IPS-NIHi11 (cell line): ENCODE results near the gene ARHGEF6.
"Not testable (repeated sequence)": the region's sequence is repeated elsewhere in the genome, so short reads cannot be mapped to it uniquely, and the experiment has no call there.

Experiments used
- DNase-seq: peaks from one replicate; pipeline ENCODE4 v3.0.0; 2012; ENCODE audit warnings: mixed read lengths, low spot score

The ARHGEF6 gene, protein sequence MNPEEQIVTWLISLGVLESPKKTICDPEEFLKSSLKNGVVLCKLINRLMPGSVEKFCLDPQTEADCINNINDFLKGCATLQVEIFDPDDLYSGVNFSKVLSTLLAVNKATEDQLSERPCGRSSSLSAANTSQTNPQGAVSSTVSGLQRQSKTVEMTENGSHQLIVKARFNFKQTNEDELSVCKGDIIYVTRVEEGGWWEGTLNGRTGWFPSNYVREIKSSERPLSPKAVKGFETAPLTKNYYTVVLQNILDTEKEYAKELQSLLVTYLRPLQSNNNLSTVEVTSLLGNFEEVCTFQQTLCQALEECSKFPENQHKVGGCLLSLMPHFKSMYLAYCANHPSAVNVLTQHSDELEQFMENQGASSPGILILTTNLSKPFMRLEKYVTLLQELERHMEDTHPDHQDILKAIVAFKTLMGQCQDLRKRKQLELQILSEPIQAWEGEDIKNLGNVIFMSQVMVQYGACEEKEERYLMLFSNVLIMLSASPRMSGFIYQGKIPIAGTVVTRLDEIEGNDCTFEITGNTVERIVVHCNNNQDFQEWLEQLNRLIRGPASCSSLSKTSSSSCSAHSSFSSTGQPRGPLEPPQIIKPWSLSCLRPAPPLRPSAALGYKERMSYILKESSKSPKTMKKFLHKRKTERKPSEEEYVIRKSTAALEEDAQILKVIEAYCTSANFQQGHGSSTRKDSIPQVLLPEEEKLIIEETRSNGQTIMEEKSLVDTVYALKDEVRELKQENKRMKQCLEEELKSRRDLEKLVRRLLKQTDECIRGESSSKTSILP

DNA sequence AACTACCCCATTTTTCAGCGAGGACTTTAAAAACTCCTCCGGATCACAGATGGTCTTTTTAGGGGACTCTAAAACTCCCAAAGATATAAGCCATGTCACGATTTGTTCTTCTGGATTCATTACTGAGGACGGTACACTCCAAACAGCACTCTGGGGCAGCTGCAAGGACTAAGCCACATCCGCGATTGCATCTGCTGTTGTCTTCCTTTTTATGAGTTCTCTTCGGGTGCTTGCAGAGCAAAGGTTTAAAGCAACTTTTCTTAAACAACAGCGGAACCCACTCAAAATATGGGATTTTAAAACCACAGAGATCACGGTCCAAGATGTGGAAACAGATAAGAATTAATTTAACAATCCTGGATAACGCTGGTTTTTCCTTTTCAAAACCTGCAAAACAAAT is at the start of gene ARHGEF6:
ARHGEF6 (minus strand) TSS at position 170 of the 400 bp plus-strand sequence; CDS start at position 120, 50 bp downstream.
- DNase-seq = no peak

DNA sequence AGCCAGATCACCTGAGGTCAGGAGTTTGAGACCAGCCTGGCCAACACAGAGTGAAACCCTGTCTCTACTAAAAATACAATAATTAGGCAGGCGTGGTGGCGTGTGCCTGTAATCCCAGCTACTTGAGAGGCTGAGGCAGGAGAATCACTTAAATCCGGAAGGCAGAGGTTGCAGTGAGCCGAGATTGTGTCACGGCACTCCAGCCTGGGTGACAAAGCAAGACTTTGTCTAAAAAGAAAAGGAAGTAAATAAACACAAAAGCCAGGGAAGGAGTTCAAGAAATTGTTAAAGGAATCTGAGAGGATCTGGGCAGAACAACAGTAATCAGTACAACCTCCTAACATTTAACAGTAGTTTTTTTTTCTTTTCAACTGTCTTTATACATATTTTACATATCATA is 48.7 kb upstream of the ARHGEF6 start:
- DNase-seq = no peak

DNA sequence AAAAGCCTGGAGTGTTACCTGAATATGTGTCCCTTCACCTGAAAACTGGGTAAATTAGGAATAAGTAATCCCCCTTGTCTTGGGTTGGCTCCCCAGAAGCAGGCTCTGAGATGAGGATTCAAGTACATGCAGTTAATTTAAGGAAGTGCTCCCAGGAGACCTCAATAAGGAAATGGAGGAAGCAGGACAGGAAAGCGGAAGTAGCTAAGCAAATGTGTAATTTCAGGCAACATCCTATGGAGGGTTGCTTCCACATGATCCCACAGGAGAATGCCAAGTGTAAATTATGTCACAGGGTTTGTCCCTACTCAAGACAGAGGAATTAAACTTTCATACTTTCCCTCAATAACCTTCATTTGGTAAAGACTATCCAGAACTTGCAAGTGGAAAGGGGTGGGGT is 48.1 kb upstream of the ARHGEF6 start:
- no peak for DNase-seq

DNA sequence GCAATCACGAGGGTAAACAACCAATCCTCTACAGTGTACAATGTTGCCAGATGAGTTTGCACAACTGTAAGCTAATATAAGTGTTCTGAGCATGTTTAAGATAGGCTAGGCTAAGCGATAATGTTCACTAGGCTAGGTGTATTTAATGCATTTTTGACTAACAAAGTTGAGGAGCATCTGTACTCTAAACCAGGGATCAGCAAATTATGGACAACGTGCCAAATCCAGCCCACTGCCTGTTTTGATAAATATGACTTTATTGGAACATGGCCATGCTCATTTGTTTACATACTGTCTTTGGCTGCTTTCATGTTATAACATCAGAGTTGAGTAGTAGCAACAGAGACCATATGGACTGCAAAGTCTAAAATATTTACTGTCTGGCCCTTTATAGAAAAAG is 46.3 kb upstream of the ARHGEF6 start:
- no peak for DNase-seq

DNA sequence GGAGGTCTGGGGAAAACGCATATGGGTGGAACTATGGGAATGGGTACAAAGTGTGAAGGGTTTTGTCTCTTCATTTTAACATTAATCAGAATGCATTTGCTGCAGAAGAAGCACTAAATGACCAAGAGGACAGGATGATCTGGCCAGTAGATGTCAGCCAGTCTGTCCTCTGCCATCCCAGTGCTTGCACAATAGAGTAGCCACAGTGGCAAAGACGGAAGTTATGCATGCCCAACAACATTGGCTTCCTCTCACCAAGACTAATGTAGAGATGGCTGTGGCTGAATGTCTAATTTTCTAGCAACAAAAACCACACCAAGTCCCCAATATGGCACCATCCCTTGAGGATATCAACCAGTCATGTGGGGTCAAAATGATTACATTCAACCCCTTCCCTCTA is 45.0 kb upstream of the ARHGEF6 start:
- DNase-seq = no peak

DNA sequence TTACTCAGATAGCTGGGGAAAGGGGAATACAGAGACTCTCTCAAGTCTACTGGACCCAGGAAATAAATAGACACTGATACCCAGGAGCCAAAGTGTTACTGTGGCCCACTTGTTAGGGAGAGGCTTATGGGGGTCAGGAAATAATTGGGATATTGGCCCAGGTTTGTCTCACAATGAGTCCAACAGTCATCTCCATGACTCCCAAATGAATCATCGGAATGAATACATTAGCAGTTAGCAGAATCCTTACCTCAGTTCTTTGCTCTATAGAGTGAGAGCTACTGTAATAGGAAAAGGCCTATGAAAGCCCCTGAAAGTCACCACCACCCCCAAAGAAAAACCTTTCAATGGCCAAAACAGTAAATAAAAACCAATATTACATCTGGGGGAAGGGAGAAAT is 42.4 kb upstream of the ARHGEF6 start:
- no peak for DNase-seq

DNA sequence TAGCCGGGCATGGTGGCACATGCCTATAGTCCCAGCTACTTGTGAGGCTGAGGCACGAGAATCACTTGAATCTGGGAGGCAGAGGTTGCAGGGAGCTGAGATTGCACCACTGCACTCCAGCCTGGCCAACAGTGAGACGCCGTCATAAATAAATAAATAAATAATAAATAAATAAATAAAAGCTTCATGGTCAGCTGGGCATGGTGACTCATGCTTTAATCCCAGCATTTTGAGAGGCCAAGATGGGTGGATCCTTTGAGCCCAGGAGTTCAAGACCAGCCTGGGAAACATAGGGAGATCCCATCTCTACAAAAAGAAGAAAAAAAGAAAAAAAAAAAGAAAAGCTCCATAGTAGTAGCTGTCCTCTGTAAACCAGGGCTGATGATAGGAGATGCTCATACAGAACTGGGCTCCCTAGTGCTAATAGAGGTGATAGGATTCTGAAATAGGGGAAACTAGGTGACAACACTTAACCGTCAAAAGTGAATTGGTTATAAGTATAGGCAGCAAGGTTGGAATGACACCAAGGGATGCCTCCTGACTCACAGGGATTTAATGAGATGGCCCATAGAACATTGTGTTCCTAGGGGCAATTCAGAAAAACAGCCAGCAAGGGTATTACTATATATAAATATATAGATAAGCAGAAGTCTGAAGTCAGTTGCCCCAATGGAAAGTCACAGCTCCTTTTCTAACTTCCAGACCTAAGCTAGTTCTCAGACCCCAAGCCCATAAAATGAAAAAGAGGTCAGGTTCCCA is 41.8 kb upstream of the ARHGEF6 start:
- DNase-seq = no peak

DNA sequence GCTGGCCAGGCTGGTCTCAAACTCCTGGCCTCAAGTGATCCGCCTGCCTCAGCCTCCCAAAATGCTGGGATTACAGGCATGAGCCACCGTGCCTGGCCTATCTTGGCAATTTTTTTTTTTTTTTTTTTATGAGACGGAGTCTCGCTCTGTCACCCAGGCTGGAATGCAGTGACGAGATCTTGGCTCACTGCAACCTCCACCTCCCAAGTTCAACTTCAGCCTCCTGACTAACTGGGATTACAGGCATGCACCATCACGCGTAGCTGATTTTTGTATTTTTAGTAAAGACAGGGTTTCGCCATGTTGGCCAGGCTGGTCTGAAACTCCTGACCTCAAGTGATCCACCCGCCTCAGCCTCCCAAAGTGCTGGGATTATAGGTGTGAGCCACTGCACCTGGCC is 39.0 kb upstream of the ARHGEF6 start:
- not testable (repeated sequence) for DNase-seq

DNA sequence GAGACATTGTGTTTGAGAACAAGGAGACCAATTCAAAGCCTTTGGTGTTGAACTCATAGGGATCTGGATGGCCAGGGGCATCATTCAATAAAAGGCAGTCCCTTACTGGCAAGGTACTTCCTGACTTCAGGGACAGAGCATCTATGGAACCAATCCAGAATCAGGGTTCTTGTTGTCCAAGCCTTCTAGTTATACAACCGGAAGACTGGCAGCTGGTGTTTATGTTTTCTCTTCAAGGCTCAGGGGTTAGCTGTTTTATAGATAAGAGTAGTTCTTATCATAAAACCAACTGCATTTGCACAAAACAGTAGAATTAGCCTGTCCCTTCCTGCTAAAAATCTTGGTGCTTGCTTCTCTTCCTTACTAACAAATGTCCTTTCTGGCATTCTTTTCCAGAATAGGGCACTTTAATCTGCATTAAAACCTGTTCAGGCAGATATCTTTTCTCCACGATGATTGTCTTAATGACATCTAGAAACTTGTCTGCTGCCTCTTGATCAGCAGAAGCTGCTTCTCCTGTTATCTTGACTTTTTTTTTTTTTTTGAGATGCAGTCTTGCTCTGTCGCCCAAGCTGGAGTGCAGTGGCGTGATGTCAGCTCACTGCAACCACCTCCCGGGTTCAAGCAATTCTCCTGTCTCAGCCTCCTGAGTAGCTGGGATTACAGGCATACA is 38.4 kb upstream of the ARHGEF6 start:
- no peak for DNase-seq

DNA sequence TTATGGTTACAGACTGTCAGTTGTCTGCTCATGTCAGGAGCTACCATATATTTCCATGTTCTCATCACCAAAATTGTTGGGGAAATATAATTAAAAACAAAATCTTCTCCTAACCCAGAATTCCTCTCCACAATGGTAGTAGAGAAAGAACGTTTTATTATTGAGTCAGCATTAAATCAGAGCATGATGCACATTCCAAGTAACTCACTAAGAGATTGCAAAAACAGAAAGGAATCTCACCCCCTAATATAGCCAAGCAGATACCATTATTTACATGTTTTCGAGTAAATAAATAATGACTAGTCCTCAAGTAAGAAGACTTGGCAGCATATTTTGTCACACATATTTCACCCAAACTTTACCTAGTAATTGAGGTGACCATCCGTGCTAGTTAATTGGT is 36.2 kb upstream of the ARHGEF6 start:
- no peak for DNase-seq

DNA sequence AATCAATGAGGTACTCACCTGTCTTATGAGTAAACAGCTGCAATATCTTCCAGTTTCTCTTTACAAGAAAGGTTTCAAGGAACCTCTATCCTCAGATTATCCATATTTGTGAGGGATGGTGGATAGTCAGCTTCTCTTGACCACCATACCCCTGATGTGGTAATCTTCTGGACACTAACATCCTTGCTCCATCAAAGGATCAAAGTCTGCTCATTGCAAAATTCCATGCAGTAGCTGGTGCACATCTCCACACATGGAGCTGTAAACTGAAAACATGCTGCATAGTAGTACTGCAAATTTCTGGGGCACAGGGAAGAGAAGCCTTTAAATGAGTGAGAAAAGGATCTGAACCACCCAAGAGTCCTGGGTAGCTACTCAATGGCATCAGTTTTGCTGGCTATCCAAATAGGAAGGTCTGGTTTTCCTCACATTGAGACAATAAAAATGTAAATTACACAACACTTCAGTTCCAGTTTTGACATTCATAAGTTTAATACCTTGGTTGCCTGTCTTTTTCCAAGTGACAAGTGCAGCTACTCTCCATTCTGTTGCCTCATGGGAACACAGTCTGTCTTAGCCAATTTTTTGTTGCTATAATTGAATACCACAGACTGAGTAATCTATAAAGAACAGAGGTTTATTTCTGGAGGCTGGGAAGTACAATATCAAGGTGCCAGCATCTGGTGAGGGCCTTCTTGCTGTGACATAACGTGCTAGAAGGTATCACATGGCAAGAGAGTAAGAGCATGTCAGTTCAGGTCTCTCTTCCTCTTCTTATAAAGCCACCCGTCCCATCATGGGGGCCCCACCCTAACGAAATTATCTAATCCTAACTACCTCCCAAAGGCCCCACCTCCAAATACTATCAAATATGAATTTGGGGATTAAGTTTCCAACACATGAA is 34.4 kb upstream of the ARHGEF6 start:
- no peak for DNase-seq

DNA sequence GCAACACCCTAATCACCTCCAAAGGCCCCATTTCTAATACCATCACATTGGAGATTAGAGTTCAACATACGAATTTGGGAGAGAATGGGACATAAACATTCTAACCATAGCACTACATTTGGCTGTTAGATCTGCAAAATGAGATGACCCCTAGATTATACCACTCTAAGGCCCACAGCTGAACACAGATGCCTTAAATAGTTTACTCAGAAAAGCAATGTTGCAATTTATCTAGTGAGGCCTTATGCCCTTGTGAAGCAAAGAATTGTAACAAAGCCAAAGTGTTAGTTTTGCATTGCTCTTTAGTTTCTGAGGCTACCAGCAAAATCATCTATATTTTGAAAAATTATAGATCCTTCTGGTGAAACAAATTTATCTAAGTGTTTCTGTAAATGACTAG is 31.6 kb upstream of the ARHGEF6 start:
- DNase-seq = no peak

DNA sequence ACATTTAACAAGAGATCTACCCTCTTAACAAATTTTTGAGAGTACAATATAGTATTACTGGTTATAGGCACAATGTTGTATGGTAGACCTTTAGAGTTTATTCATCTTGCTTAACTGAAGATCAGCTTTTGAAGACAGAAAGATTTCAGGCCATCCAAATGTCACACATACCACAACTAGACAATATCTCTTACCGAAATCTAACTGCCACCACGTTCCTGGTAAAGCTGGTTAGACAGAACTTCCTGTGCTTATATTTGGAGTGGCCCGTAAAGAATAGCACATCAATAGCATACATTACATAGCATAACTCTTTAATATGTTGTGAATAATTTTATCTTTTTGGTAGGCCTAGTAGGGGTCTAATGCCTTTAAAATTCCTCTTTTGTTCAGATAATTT is 29.8 kb upstream of the ARHGEF6 start:
- DNase-seq = no peak

DNA sequence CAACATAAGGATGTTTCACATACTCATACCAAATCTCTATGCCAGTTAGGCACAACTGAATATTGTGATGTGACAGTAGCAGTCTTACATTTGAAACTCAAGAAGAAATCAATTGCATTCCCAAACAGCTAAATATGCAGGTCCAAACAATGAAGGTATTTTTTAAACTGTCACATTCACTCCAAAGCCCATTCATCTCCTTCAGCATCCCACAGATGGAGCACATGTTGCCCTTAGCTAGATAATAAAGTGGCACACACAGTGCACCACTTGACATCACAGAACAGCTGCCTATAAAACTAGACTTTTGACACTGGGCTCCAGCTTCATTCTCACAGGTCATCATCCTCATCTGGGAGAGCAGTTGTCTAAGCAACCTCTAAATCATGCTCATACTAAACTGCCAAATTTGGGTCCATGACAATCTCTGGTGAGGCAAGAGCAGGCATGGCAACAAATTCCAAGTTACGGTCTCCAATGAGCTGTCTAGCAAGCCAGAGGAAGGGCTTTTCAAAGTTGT is 26.2 kb upstream of the ARHGEF6 start:
- no peak for DNase-seq

DNA sequence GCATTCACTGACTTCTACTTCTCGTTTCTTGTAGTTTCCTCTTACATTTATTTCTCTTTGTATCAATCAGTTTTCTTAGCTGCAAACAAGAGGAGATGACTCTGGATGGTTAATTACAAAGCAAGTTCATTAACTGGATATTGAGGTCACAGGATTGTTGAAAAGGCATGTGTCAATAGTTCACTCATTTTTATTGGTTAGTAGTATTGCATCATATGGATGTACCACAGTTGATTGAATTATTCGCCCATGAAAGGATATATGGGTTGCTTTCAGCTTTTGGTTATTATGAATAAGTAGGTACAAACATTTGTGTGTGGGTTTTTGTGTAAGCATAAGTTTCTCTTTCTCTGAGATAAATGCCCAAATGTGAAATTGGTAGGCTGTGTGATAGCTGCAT is 21.8 kb upstream of the ARHGEF6 start:
- no peak for DNase-seq

DNA sequence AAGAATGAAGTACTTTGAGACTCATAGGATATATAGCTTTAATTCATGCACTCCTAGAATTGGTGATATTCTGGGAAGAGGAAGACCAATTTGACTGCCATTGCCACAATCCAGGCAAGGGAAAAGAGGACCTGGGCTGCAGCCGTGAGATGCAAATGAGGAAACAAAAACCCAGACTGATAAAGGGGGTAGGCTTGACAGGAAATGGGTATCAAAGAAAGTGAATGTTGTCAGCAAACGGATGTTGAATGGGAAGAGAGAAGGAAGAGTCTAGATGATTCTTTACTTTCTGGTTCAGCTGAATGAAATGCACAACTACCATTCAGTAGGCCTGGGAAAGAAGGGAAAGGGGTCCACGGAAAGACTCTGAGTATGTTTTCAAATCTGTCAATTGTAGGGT is 17.1 kb upstream of the ARHGEF6 start:
- no peak for DNase-seq

DNA sequence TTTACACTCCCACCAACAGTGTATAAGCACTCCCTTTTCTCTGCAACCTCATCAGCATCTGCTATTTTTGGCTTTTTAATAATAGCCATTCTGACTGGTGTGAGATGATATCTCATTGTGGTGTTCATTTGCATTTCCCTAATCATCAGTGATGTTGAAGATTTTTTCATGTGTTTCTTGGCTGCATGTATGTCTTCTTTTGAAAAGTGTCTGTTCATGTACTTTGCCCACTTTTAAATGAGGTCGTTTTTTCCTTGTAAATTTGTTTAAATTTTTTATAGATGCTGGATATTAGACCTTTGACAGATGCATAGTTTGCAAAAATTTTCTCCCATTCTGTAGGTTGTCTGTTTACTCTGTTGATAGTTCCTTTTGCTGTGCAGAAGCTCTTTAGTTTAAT is 14.4 kb upstream of the ARHGEF6 start:
- DNase-seq = not testable (repeated sequence)

DNA sequence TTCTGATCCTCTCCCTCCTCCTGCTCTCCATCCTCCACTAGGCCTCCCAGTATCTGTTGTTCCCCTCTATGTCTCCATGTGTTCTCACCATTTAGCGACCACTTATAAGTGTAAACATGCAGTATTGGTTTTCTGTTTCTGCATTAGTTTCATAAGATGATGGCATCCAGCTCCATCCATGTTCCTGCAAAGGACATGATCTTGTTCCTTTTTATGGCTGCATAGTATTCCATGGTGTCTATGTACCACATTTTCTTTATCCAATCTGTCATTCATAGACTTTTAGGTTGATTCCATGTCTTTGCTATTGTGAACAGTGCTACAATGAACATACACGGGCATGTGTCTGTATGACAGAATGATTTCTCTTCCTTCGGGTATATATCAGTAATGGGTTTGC is 13.9 kb upstream of the ARHGEF6 start:
- DNase-seq = not testable (repeated sequence)

DNA sequence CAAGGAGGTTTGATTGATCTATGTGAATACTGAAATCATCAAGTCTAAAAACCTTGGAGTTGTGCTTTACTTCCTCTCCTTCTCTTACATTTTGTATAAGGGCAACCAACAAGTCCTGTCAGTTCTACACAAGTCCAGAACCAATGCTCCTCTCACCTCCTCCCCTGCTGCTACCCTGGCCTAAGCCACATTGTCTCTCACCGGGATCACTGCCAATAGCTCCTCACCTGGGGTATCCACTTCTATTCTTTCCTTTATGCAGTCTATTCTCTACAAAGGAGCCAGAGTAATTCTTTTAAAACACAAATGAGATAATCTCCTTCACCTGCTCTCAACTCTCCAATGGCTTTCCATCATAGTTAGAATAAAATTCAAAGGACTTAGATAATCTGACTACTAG is 13.3 kb upstream of the ARHGEF6 start:
- no peak for DNase-seq

DNA sequence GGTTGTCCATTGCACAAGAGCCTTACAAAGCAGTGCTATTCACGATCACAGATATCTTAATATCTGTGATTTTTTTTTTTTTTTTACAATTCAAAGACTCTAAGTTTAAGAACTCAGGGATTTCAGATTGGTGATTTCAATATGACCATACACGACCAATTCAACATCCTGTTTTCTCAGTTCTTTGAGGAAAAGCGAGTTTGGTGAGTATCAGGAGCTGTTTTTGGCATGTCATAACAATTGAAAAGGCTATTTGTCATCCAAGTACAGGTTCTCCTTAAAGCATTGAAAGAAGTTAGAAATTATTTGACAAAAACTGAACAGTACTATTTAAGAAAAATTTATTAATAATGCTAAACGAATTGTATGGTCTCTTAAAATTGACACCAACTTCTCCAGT is 9.1 kb upstream of the ARHGEF6 start:
- no peak for DNase-seq

DNA sequence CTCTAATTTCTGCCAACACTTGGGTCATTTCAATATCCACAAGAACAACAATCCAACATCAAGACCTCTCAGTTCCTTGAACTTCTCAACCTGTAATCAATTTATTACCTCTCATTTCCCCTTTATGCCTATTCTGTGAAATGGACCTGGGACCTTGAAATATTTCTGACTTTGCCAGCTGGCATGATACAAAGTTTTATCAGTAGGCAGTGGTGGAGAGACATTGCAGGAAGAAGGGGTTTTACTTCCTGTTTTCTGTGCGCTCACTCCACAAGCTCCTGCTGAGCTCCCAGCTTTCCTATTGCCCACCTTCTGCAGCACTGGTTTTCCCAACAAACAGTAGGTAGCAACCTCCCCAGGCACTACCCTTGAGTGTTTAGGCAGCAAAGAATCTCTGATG is 3.5 kb upstream of the ARHGEF6 start:
- DNase-seq = no peak
